Peyer's patch (tissue), 4 donors: ENCODE data around the gene REN. TPM values are rescaled to one million over a fixed set of nuclear protein-coding genes. Genes with fewer than 3 reads are reported as not detected.

ENCODE experiments used
- DNase-seq, 3 donors: peaks; one replicate each; pipeline ENCODE4 v3.0.0-alpha.2; 2017 to 2019
- H3K27ac ChIP-seq, 4 donors: fragments of 200-600 bp; sonication (generic); one replicate each; pipeline ENCODE4 v1.5.1; 2016 to 2019
- H3K27me3 ChIP-seq, 2 donors: fragments of 200-600 bp; sonication (generic); one replicate each; pipeline ENCODE4 v1.5.1; 2019
- H3K36me3 ChIP-seq, 3 donors: fragments of 200-600 bp; sonication (generic); one replicate each; pipeline ENCODE4 v1.5.1; 2016 to 2019
- H3K4me1 ChIP-seq, 4 donors: fragments of 200-600 bp; sonication (generic); one replicate each; pipeline ENCODE4 v1.5.1; 2016 to 2019
- H3K4me3 ChIP-seq, 4 donors: fragments of 200-600 bp; sonication (generic); 1 replicate in 3 of 4; 2 replicates in 1 of 4; pipeline ENCODE4 v1.5.1; 2016 to 2019; ENCODE audit warnings: mild to moderate bottlenecking in 1 of 4
- H3K9me3 ChIP-seq, 4 donors: fragments of 200-600 bp; sonication (generic); one replicate each; pipeline ENCODE4 v1.5.1; 2016 to 2019; ENCODE audit warnings: mild to moderate bottlenecking in 1 of 4
- POLR2A ChIP-seq, 2 donors: fragments of 450-650 bp; IDR thresholded peaks; one replicate each; pipeline ENCODE4 v1.5.1; 2017; ENCODE audit warnings: antibody characterized with exemption in 2 of 2, mild to moderate bottlenecking in 2 of 2, moderate library complexity in 2 of 2
- total RNA-seq, 4 donors: library from RNA; depleted of rRNA; stranded (reverse); fragments of >200 nt; gene quantifications; one replicate each; pipeline ENCODE4 v1.1.0, GENCODE V29; 2016
- TF ChIP-seq, protein P1 (sequence below), 6 experiments: fragments of 450-650 bp in 4 of 6; fragments of 200-600 bp in 2 of 6; sonication (generic) in 1 of 6; IDR thresholded peaks; one replicate each; pipeline ENCODE4 v1.5.1; 2017 to 2019; ENCODE audit warnings: antibody characterized with exemption in 6 of 6, mild to moderate bottlenecking in 3 of 6, moderate library complexity in 1 of 6

The REN gene
- total RNA-seq, 4 donors from 2014 or later: not detected

DNA sequence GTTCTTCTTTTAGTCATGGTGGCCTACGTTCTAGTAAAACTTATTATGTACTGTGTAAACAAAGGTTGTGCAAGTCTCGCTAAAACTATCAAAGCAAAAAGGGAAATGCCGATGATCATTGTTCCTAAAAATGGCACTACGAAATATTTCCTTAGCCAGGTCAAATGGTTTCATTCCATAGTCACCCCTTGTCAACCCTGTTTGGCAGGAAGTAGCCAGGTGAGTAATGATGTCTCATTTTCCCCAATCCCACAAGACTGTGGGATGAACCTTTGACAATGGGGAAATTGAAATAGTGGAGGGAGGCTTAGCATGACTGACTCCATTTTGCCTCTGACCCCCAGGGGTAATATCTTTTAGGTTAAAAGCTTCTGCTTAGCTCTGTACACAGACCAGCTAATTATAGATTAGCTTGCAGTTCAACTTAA is 5.6 kb upstream of the REN start:
- Histone ChIP-seq H3K27me3 (no peaks in the 10 kb centered on the region), H3K9me3 (peaks cover 0 to 11% (median 4%) of the 10 kb centered on the region in 4 donors), H3K4me3 (no peak overlapping the region), H3K27ac (no peak overlapping the region), H3K4me1 (no peaks in the 10 kb centered on the region), H3K36me3 (no peaks in the 10 kb centered on the region)
- no peak for DNase-seq
- TF ChIP-seq, protein P1, sequence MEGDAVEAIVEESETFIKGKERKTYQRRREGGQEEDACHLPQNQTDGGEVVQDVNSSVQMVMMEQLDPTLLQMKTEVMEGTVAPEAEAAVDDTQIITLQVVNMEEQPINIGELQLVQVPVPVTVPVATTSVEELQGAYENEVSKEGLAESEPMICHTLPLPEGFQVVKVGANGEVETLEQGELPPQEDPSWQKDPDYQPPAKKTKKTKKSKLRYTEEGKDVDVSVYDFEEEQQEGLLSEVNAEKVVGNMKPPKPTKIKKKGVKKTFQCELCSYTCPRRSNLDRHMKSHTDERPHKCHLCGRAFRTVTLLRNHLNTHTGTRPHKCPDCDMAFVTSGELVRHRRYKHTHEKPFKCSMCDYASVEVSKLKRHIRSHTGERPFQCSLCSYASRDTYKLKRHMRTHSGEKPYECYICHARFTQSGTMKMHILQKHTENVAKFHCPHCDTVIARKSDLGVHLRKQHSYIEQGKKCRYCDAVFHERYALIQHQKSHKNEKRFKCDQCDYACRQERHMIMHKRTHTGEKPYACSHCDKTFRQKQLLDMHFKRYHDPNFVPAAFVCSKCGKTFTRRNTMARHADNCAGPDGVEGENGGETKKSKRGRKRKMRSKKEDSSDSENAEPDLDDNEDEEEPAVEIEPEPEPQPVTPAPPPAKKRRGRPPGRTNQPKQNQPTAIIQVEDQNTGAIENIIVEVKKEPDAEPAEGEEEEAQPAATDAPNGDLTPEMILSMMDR (IDR thresholded peaks at IDR 0.05): no peak
- no peak for TF ChIP-seq POLR2A (IDR thresholded peaks at IDR 0.05)

DNA sequence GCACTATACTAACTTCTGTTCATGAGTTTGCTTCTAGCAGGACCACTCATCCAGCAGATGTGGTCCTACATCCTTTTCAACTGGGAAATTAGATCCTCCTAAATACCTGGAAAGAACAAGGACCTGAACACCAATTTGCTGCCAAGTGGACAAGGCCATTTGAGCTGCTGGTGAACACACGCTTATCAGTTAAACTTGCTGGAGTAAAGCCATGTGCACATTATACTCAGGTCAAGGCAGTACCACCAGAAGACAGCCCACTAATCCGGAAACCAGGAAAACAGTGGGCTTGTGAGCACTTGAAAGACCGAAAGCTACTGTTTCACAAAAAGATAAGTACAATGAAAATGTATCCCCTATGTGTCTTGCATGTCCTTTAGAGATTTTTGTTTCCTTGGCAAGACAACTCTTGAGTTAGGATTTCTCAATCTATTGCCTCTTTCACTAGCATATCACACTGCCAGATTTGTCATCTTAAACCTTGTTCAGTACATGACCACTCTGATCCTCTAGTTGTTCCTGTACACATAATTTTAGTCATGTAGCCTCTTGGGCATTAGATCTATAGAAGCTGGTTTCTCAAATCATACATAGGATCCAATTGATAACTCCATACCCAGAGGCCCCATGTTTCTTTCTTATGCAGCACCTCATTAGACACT is 4.5 kb upstream of the REN start:
- no peak overlapping the region for H3K27ac ChIP-seq
- no peaks in the 10 kb centered on the region for H3K27me3 ChIP-seq
- peaks cover 0 to 11% (median 5%) of the 10 kb centered on the region in 4 donors for H3K9me3 ChIP-seq
- no peak for DNase-seq
- H3K4me1 ChIP-seq: no peaks in the 10 kb centered on the region
- H3K4me3 ChIP-seq: no peak overlapping the region
- TF ChIP-seq POLR2A (IDR thresholded peaks at IDR 0.05): no peak
- TF ChIP-seq, protein P1 (IDR thresholded peaks at IDR 0.05): no peak
- H3K36me3 ChIP-seq: no peaks in the 10 kb centered on the region

DNA sequence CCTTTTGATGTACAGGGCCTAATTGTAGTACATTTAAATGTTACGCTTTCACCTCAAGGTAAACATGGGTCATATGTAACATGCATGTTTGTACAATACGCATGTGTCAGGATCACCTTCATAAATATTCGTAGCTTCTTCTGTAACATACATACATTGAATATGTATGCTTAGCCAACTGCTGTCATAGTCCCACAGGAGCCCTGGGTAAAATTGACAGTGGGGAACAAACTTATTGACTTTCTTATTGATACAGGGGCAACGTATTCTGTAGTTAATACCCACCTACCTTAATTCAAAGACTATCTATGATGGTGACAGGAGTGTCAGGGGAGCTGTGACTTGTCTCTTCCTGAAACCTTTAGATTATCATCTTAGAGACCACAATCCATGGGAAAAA is 3.7 kb upstream of the REN start:
- no peak overlapping the region for H3K4me3 ChIP-seq
- H3K9me3 ChIP-seq: peaks cover 0 to 11% (median 5%) of the 10 kb centered on the region in 4 donors
- no peaks in the 10 kb centered on the region for H3K4me1 ChIP-seq
- no peaks in the 10 kb centered on the region for H3K36me3 ChIP-seq
- no peak for DNase-seq
- no peaks in the 10 kb centered on the region for H3K27me3 ChIP-seq
- no peak for TF ChIP-seq POLR2A (IDR thresholded peaks at IDR 0.05)
- TF ChIP-seq, protein P1 (IDR thresholded peaks at IDR 0.05): no peak
- no peak overlapping the region for H3K27ac ChIP-seq

DNA sequence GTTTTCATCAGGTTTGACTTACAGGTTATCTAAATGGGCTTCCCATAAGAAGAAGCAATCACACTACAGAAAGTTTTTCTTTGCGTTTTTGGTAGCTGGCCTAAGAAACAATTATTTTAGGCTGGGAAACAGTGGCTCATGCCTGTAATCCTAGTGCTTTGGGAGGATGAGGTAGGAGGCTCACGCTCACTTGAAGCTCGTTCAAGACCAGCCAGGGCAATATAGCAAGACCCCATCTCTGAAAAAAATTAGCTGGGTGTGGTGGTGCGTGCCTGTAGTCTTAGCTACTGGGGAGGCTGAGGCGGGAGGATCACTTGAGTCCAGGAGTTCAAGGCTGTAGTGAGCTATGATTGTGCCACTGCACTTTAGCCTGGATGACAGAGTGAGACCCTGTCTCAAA is 1.6 kb upstream of the REN start:
- no peaks in the 10 kb centered on the region for H3K4me1 ChIP-seq
- peaks cover 0 to 11% (median 5%) of the 10 kb centered on the region in 4 donors for H3K9me3 ChIP-seq
- H3K27ac ChIP-seq: no peak overlapping the region
- H3K4me3 ChIP-seq: no peak overlapping the region
- H3K27me3 ChIP-seq: no peaks in the 10 kb centered on the region
- TF ChIP-seq, protein P1 (IDR thresholded peaks at IDR 0.05): no peak
- TF ChIP-seq POLR2A (IDR thresholded peaks at IDR 0.05): no peak
- DNase-seq: no peak
- H3K36me3 ChIP-seq: no peaks in the 10 kb centered on the region

DNA sequence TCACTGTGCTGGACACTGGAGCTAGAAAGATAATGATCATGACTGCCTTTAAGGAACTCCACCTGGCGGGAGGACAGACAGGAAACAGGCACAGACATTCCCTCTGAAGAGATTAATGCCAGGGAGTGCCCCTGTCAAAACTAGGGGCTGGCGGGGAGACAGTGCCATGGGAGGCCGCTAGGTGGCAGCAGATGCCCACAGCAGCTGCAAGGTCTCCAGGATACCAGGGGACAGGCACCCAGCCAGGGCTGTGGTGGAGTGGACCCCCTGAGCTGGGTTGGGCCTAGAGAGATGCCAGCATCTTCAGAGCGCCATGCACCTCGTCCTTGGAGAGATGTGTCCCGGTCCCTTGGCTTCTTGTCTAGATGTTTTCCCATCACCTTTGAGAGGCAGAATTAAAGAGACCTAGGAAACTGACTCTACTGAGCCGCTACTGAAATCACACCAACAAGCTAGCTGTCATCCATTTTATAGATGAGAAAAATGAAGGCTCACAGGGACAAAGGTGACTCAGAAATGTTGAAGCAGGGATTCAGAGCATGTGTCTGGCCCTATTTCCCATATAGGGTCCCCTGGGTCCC is 3.6 kb downstream of the REN start:
- no peak overlapping the region for H3K4me3 ChIP-seq
- no peak overlapping the region for H3K27ac ChIP-seq
- no peak for TF ChIP-seq POLR2A (IDR thresholded peaks at IDR 0.05)
- TF ChIP-seq, protein P1 (IDR thresholded peaks at IDR 0.05): peak; percentile 84 to 99 (median 98)
- no peaks in the 10 kb centered on the region for H3K4me1 ChIP-seq
- H3K36me3 ChIP-seq: no peaks in the 10 kb centered on the region
- peak; percentile 59 to 91 (median 88) for DNase-seq
- H3K27me3 ChIP-seq: no peaks in the 10 kb centered on the region
- H3K9me3 ChIP-seq: peaks cover 0 to 5% (median 0%) of the 10 kb centered on the region in 4 donors
